ENCODE results near the gene TP53I13.
A peak's percentile ranks its signal among the peaks of the same experiment; 100 is the strongest.

TP53I13 gene

DNA sequence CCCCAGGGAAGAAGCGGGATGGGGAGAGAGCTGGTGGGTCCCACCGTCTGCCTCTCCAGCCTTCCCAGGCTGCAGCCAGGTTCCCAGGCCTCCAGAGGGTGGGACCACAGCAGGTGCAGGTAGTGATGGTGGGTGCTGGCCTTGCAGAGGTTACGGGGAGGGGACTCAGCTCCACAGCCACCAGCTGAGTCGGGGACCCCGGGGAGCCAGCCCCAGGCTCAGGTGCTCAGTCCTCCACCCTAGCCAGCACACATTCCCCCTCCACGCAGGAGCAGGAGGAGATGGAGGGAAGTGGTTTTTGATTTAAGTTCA lies 5.0 kb downstream of the TP53I13 start:
- Mint-ChIP-seq H3K36me3 (ENCODE audit: low read depth) (peaks cover 22% of the 10 kb centered on the region), H3K4me3 (no peak overlapping the region), H3K27me3 (no peaks in the 10 kb centered on the region)

DNA sequence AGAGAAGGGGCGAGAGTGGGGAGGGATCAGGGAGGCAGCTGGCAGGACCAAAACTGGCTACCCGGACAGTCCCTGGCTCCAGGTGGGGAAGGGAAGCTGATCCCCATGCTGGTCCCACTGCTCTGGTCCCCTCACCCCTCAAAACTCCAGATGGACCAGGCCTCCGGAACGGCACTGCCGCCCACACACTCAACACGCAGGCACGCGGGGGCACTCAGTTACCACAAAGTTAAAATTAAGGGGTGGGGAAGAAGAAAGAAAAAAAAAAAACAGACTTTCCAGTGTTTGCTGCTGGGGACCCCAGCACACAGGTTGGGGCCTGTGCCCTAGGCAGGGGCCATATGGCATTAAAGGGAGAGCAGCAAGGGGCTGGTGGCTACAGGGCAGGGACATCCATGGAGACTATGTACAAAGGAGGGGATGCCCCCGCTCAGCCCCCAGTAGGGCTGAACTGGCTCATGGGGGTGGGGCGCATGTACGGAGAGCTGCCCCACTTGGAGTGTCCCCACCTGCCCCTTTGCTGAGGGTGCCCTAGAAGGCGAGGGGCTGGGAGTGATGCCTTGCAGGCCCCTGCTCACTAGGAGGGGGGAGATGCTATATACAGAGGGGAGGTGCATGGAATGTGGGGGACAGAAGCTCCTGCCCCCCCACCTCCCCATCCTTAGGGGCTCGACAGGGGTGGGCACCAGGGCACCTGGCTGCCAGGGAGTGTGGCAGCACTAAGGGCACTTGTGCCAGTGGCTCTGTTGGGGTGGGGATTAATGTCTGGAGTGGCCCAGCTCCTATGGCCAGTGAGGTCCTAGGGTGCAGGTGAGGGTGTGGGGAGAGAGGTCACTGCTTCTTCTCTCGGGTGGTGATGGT lies 5.6 kb downstream of the TP53I13 start:
- no peaks in the 10 kb centered on the region for H3K9me3 Mint-ChIP-seq

More for the DNA sequence above, 5.0 kb downstream of the TP53I13 start:
- Mint-ChIP-seq H3K27ac (no peak overlapping the region), H3K4me1 (ENCODE audit: low read depth) (peaks cover 21% of the 10 kb centered on the region), H3K9me3 (no peaks in the 10 kb centered on the region)

DNA sequence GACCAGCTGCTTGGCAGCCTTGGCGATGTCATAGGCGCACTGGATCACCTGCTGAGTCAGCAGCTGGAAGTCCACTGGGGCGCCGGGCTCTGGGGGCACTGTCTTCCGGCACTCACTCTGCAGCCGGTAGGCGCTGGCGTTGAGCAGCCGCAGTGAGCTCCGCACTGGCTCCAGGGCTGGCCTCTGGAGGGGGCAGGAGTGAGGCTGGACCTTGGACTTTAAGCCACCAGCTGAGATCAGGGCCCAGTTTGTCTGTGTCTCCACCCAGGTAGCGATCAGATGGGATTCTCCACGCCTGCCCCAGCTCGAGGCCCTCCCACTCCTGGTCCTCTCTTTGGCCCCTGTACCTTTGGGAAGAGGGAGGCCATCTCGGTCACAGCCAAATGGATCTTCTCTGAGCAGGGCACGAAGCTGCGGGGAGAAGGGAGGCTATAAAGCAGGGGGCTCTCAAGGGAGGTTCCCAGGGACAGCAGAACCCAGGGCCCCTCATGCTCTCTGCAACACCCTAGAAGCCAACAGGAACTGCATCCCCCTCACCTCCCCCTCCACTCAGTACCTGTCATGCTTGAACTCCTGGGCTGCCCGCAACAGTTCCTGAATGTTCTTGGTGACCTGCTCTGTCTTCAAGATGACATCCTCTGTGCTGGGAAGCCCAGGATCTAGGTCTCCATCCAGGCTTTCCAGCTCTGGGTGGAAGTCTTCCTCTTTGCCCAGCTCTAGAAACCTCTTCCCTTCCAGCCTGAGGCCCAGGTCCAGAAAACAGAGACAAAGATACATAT lies 6.4 kb downstream of the TP53I13 start:
- H3K9me3 Mint-ChIP-seq: no peaks in the 10 kb centered on the region
- peaks cover 28% of the 10 kb centered on the region for H3K36me3 Mint-ChIP-seq (ENCODE audit: low read depth)
- no peak overlapping the region for H3K4me3 Mint-ChIP-seq
- peaks cover 14% of the 10 kb centered on the region for H3K4me1 Mint-ChIP-seq (ENCODE audit: low read depth)
- no peak overlapping the region for H3K27ac Mint-ChIP-seq
- H3K27me3 Mint-ChIP-seq: no peaks in the 10 kb centered on the region

More for the DNA sequence above, 5.6 kb downstream of the TP53I13 start:
- no peak overlapping the region for H3K27ac Mint-ChIP-seq
- peaks cover 18% of the 10 kb centered on the region for H3K4me1 Mint-ChIP-seq (ENCODE audit: low read depth)
- H3K4me3 Mint-ChIP-seq: no peak overlapping the region
- H3K27me3 Mint-ChIP-seq: no peaks in the 10 kb centered on the region
- peaks cover 24% of the 10 kb centered on the region for H3K36me3 Mint-ChIP-seq (ENCODE audit: low read depth)

DNA sequence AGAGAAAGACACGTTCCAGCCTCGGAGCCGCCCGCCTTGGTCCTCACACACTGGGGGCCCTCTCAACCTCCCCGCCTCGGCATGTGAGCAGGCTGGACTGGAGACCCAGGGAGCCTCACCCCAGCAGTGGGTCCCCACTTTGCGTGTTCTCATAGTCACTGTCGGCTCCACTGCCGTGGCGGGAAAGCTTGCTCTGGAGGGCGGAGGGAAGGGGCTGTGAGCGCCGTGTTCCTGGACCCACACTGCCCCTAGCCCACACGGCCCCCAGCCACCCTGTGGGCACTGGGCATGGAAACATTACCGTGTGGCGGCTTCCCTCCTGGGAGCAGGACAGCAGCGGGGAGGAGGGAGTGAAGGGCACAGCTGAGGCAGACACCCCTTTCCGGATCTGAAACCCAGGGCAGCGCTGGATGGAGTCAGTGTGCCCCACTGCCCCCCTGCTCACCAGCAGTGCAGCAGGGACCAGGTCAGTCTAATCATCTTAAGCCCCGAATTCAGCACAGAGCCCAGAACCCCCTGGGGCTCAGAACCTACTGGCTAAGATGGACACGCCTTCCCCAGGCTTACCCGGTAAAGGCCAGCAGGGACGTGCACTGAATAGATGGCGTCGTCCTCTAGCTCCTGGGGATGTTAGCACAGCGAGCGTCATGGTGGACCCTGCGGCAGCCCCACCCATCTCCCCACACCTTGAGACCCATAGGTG lies 7.2 kb downstream of the TP53I13 start:
- Mint-ChIP-seq H3K4me1 (ENCODE audit: low read depth) (peaks cover 20% of the 10 kb centered on the region), H3K27me3 (no peaks in the 10 kb centered on the region), H3K4me3 (no peak overlapping the region), H3K27ac (no peak overlapping the region), H3K36me3 (ENCODE audit: low read depth) (peaks cover 35% of the 10 kb centered on the region), H3K9me3 (no peaks in the 10 kb centered on the region)

DNA sequence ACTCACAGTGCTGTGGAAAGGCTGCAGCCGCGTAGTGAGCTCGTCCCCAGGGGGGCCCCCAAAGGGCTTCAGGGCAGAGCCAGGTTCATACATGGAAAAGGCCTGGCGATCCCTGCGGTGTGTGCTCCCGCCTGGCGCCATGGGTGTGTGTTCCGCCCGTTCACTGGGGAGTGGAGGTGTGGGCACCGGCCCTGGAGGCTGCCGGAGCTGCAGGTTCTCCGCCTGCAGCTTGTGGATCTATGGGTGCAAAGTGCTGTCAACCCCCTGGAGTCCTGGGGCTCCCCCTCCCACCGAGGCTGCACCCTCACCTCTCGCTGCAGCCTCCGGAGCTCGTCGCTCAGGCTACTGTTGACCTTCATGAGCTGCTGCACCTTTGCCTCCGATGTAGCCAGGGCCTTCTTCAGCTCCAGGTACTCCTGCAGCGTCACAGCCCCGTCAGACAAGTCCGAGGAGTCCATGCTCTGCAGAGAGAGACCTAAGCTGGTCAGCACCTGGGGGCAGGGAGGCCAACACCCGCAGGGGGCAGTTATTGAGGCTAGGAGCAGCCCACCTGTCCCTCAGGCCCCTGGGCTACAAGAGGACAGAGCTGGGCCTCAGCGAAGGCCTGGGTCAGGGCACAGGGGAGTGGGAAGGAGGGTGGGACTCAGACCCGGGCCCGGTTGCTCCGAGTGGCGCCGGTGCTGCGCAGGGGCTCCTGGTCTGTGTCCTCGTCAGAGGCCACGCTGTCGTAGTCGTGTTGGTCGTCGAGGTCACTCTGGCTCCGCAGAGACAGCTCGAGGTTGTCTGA lies 7.9 kb downstream of the TP53I13 start:
- H3K27ac Mint-ChIP-seq: no peak overlapping the region
- no peaks in the 10 kb centered on the region for H3K9me3 Mint-ChIP-seq
- H3K36me3 Mint-ChIP-seq (ENCODE audit: low read depth): peaks cover 41% of the 10 kb centered on the region
- H3K4me3 Mint-ChIP-seq: no peak overlapping the region
- H3K27me3 Mint-ChIP-seq: no peaks in the 10 kb centered on the region
- H3K4me1 Mint-ChIP-seq (ENCODE audit: low read depth): peaks cover 21% of the 10 kb centered on the region

DNA sequence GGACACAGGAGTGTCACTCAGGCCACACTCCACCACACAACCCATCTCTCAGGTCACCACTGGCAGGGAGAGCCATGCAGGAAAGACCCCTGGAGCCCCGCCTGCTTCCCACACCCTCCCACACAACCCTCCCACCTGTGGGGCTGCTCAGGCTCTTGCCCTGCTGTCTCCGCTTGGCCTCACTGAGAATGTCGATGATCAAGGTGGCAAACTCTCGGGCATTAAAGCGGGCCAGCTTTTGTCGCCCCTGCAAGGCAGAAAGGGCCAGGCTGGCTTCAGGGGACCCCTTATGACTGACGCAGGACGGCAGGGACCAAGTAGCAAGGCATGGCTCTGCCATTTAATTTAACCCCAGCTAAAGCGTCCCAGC lies 8.5 kb downstream of the TP53I13 start:
- Mint-ChIP-seq H3K4me3 (no peak overlapping the region), H3K27ac (no peak overlapping the region), H3K27me3 (no peaks in the 10 kb centered on the region), H3K36me3 (ENCODE audit: low read depth) (peaks cover 42% of the 10 kb centered on the region), H3K4me1 (ENCODE audit: low read depth) (peaks cover 21% of the 10 kb centered on the region), H3K9me3 (no peaks in the 10 kb centered on the region)

DNA sequence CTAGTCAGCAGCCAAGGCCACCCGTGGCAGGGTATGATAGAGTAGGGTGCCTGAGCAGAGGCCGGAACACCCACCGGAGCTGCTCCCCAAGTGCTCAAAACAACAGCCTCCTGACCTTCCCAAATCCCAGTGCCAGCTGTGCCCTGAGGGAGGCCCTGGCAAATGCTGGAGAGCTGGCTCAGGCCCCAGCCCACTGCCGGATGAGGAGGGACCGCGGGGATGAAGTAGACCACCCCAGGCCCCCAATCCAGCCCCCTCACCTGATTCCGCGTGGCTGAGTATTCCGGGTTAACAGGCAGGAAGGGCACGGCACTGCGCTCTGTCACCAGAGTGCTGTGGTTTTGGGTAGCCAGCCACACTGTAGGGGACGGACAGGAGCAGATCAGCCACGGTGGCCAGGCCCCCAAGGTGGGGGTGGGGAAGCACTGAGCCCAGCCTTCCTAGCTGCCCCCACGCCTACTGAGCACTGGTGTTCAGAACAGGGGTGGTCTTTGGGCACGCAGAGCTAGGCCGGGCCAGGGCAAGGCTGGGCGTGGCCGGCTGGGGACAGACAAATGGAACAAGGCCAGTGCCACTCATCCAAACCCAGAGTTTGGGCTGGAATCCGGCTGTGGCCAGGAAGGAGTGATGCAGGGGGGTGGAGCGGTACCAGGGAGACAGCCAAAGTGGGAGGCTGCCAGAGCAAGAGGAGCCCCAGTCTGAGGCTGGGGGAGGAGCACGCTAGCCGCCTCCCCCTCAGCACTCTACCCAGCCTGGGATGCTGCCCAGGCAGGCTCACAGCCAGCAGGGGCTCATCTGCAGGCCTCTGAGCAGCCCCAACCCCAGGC lies 9.1 kb downstream of the TP53I13 start:
- Mint-ChIP-seq H3K4me3 (no peak overlapping the region), H3K36me3 (ENCODE audit: low read depth) (peaks cover 48% of the 10 kb centered on the region), H3K27me3 (no peaks in the 10 kb centered on the region), H3K9me3 (no peaks in the 10 kb centered on the region), H3K27ac (peak overlapping the region; percentile 52), H3K4me1 (ENCODE audit: low read depth) (peaks cover 25% of the 10 kb centered on the region)

DNA sequence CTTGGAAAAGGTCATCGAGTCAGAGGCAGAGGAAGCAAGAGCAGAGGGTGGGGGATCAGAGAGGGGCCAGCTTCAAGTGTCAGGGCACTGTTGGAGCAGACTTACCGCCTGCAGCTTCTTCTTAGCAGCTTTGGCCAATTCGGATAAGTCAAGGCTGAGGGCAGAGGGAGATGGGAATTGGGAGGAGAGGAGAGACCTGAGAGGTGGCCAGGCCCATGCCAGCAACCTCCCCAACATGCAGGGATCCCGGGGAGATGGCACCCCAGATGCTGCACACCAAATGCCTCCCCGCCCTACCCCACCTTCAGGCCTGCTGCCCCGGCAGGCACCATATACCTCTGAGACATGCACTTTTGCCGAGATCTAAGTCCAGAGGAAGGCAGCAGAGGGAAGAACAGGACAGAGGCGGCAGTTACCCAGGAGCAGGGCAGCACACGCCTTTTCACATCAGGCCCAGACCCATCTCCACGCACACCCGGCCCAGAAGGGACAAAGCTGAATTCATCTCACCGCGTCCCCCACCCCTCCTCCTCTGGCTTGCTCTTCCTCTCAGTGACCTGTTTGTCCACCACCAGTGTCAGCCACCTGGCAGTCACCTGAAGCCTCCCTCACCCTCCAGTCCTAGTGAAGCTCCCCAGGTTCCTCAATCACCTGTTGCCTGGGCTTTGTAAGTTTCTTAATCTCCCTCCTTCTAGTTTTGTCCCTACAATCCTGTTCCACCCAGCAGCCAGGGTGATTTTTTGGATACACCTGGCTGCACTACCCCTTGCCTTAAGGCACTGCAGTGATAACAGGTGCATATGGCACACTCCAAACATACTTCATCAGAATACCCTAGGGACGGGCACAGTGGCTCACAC lies 10.4 kb downstream of the TP53I13 start:
- Mint-ChIP-seq H3K27me3 (no peaks in the 10 kb centered on the region), H3K9me3 (no peaks in the 10 kb centered on the region), H3K4me1 (ENCODE audit: low read depth) (peaks cover 16% of the 10 kb centered on the region), H3K4me3 (no peak overlapping the region), H3K36me3 (ENCODE audit: low read depth) (peaks cover 50% of the 10 kb centered on the region), H3K27ac (peak overlapping the region; percentile 46)

DNA sequence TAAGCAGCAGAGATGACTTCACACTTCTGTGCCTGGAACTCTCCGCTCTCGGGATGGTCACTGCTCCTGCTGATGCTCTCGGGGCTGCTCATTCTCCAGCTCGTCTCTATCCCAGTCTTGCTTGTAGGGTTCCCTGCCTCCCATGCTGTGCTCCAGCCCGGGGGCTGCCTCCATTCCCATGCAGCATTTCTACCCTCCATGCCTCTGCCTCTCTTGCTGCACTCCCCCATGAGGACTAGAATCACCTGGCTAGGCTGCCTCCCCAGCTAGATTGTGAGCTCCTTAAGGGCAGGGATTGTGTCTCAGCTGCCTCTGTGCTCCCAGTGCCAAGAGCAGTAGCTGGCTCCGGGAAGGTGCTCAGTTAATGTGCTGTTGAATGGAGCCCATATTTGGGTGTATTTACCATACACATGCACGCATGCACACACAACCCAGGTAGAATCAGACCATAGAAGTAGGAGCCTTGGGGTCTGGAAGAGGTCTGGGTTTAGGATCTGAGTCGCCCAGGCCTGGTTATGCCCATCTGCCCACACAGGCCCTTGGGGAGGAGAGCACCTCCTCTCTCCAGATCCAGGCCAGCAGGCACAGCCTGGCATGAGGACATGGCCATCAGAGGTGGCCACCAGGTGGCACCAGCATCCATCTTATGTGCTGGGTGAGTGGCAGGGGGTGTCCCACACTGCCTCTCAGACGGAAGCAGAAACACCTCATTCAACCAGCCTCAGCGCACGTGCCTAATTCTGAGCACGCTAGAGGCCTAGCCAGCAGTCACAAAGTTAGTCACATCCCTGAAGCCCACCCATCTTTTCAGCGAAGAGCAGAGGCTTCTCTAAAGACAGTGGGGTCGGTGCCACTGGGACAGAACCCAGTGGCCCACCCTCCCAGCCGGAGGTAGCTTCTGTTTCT lies 11.6 kb downstream of the TP53I13 start:
- H3K9me3 Mint-ChIP-seq: no peaks in the 10 kb centered on the region
- H3K4me3 Mint-ChIP-seq: no peak overlapping the region
- H3K36me3 Mint-ChIP-seq (ENCODE audit: low read depth): peaks cover 45% of the 10 kb centered on the region
- peak overlapping the region; percentile 81 for H3K27ac Mint-ChIP-seq
- H3K4me1 Mint-ChIP-seq (ENCODE audit: low read depth): peaks cover 23% of the 10 kb centered on the region
- H3K27me3 Mint-ChIP-seq: no peaks in the 10 kb centered on the region

DNA sequence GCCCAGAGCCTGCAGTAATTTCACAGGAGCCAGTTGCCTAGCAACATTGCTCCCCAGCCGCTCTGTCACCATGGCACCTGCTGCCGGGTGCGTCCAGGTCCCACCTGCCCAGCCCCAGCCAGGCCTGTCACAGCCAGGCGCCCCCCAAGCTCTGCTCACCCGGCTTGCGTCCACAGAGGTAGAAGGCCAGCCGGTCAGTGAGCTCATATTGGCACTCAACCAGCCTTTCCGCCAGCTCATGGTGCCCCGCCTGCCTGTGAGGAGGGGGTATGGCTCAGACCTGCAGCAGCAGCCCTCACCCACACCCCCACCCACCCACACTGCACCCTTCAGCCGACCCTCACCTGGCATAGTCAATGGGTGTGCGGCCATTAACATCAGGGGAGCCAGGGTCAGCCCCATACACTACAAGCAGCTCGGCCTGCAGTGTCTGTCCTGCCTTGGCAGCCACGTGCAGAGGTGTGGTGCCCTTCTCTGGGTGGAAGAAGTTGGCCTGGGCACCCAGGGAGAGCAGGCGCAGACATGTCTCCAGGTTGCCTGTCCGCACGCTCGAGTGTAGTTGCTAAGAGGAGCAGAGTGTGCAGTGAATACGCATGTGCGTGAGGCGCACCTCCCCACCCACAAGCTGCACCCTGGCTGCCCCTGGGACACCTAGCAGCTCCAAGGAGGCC lies 13.2 kb downstream of the TP53I13 start:
- H3K27me3 Mint-ChIP-seq: no peaks in the 10 kb centered on the region
- H3K27ac Mint-ChIP-seq: no peak overlapping the region
- H3K9me3 Mint-ChIP-seq: no peaks in the 10 kb centered on the region
- H3K36me3 Mint-ChIP-seq (ENCODE audit: low read depth): peaks cover 45% of the 10 kb centered on the region
- no peak overlapping the region for H3K4me3 Mint-ChIP-seq
- H3K4me1 Mint-ChIP-seq (ENCODE audit: low read depth): peaks cover 39% of the 10 kb centered on the region

DNA sequence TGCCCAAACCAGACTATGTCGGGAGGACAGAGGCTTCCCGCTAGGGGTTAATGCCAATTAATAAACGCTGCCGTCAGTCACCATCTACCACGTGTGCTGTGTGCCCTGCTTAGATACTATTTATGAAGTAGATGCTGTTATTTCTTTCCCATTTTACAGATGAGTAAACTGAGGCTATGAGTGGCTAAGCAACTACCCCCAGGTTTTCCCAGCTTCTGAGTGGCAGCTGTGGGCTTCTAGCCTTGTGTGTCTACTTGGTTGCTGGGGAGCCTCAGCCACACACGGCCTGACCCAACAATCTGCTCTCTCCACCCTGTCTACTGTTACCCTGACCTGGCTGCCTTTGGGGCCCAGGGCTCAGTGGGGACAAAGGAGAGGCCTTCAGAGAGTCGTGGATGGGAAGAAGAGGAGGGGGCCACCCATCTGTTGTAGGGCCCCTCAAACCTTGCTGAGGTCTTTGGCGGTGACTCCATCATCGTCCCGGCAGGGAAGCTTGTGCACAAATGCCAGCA lies 13.8 kb downstream of the TP53I13 start:
- Mint-ChIP-seq H3K4me3 (no peak overlapping the region), H3K27ac (no peak overlapping the region), H3K9me3 (no peaks in the 10 kb centered on the region), H3K4me1 (ENCODE audit: low read depth) (peaks cover 44% of the 10 kb centered on the region), H3K36me3 (ENCODE audit: low read depth) (peaks cover 45% of the 10 kb centered on the region), H3K27me3 (no peaks in the 10 kb centered on the region)

DNA sequence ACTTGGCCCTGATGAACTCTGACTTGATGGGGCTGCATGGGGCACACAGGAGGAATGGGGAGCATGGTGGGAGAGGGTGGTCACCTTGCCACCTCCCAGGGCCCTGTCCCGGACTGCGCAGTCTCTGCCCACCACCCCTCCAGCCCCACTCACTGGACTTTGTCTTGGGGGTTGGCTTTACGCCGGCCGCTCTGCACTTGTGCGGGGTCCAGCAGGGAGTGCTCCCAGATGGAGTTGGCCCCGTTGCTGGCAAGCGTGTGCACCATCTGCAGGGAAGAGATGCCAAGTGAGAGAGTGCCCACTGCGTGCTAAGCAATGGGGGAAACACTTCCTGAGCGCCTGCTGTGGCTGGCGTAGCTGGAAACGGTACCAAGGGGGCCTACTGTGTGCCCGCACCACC lies 14.3 kb downstream of the TP53I13 start:
- Mint-ChIP-seq H3K36me3 (ENCODE audit: low read depth) (peaks cover 45% of the 10 kb centered on the region), H3K4me1 (ENCODE audit: low read depth) (peaks cover 49% of the 10 kb centered on the region), H3K27ac (no peak overlapping the region), H3K4me3 (no peak overlapping the region), H3K9me3 (no peaks in the 10 kb centered on the region), H3K27me3 (no peaks in the 10 kb centered on the region)
